GM23248 (cell line): ENCODE measurements around the gene SH3PXD2A. TPM values are rescaled to one million over a fixed set of nuclear protein-coding genes. Genes with fewer than 3 reads are reported as not detected.

ENCODE experiments used
- DNase-seq: peaks from one replicate; pipeline ENCODE4 v3.0.0-alpha.2; 2015
- H2AFZ ChIP-seq: fragments of 200-600 bp; sonication (generic); 2 replicates; pipeline ENCODE4 v1.6.1; 2016; ENCODE audit warnings: antibody characterized with exemption
- H3F3A ChIP-seq: fragments of 200-600 bp; sonication (generic); 2 replicates; pipeline ENCODE4 v1.6.1; 2016; ENCODE audit warnings: mild to moderate bottlenecking, antibody characterized with exemption, mixed run types; ENCODE audit not compliant: insufficient read depth
- H3K27ac ChIP-seq: fragments of 200-600 bp; sonication (generic); 2 replicates; pipeline ENCODE4 v1.5.1; 2016; ENCODE audit warnings: mild to moderate bottlenecking
- H3K27me3 ChIP-seq: fragments of 200-600 bp; sonication (generic); replicated peaks from 2 replicates; pipeline ENCODE4 v1.6.1; 2016; ENCODE audit warnings: mild to moderate bottlenecking; ENCODE audit not compliant: insufficient read depth
- H3K36me3 ChIP-seq: fragments of 200-600 bp; sonication (generic); 2 replicates; pipeline ENCODE4 v1.6.1; 2016; ENCODE audit warnings: low read depth, mild to moderate bottlenecking
- H3K4me1 ChIP-seq: fragments of 200-600 bp; sonication (generic); 2 replicates; pipeline ENCODE4 v1.6.1; 2016; ENCODE audit warnings: mild to moderate bottlenecking; ENCODE audit not compliant: insufficient read depth
- H3K4me2 ChIP-seq: fragments of 200-600 bp; sonication (generic); one replicate; pipeline ENCODE4 v1.6.1; 2016; ENCODE audit warnings: mild to moderate bottlenecking; ENCODE audit not compliant: unreplicated experiment
- H3K4me3 ChIP-seq: fragments of 200-600 bp; sonication (generic); 2 replicates; pipeline ENCODE4 v1.5.1; 2016; ENCODE audit warnings: mild to moderate bottlenecking
- H3K79me2 ChIP-seq: fragments of 200-600 bp; sonication (generic); 2 replicates; pipeline ENCODE4 v1.6.1; 2016; ENCODE audit warnings: mild to moderate bottlenecking; ENCODE audit not compliant: insufficient read depth
- H3K9ac ChIP-seq: fragments of 200-600 bp; sonication (generic); 2 replicates; pipeline ENCODE4 v1.6.1; 2016; ENCODE audit warnings: mild to moderate bottlenecking
- H3K9me2 ChIP-seq: fragments of 200-600 bp; sonication (generic); 2 replicates; pipeline ENCODE4 v1.6.1; 2016; ENCODE audit warnings: mixed run types, mild to moderate bottlenecking, moderate library complexity; ENCODE audit not compliant: insufficient read depth
- H3K9me3 ChIP-seq: fragments of 200-600 bp; sonication (generic); one replicate; pipeline ENCODE4 v1.6.1; 2017; ENCODE audit warnings: low read depth
- H4K20me1 ChIP-seq: fragments of 200-600 bp; sonication (generic); 2 replicates; pipeline ENCODE4 v1.6.0; 2016; ENCODE audit not compliant: insufficient read depth
- EZH2 ChIP-seq: fragments of 200-600 bp; sonication (generic); IDR thresholded peaks from 2 replicates; pipeline ENCODE4 v1.6.1; 2018; ENCODE audit warnings: antibody characterized with exemption, mild to moderate bottlenecking; ENCODE audit not compliant: insufficient read depth, poor library complexity, severe bottlenecking
- EZH2phosphoT487 ChIP-seq: fragments of 200-600 bp; sonication (generic); IDR thresholded peaks from 2 replicates; pipeline ENCODE4 v1.6.1; 2018; ENCODE audit warnings: antibody characterized with exemption, moderate library complexity, mild to moderate bottlenecking, low read depth; ENCODE audit not compliant: insufficient read depth
- WGBS, 2 experiments: methylation state at CpG; one replicate each; pipeline ENCODE4 v1.1.6; 2015 to 2017; ENCODE audit warnings: low lambda C conversion rate in 2 of 2, low coverage in 1 of 2; ENCODE audit errors: missing lambda C conversion rate in 2 of 2; 5-methylcytosine and 5-hydroxymethylcytosine counted together
- in situ Hi-C: fragments of 300-500 bp; cut with MboI; formaldehyde crosslinking; loops from 2 replicates; pipeline ENCODE4 v1.15.0; 2020
- polyA plus RNA-seq: library from polyadenylated mRNA; unstranded; fragments of >200 nt; fragmentation: Nextera tagmentation; extraction: Ambion mirVana; gene quantifications from 2 replicates; pipeline ENCODE4 v1.2.1, GENCODE V29; 2016
- total RNA-seq: library from RNA; depleted of rRNA; stranded (reverse); fragments of >200 nt; shearing (Covaris generic); gene quantifications from 2 replicates; pipeline ENCODE4 v1.2.3, GENCODE V29; 2014

The SH3PXD2A gene
- total and polyA plus RNA-seq, 2 experiments from 2014 or later = 34.0 to 58.0 TPM

DNA sequence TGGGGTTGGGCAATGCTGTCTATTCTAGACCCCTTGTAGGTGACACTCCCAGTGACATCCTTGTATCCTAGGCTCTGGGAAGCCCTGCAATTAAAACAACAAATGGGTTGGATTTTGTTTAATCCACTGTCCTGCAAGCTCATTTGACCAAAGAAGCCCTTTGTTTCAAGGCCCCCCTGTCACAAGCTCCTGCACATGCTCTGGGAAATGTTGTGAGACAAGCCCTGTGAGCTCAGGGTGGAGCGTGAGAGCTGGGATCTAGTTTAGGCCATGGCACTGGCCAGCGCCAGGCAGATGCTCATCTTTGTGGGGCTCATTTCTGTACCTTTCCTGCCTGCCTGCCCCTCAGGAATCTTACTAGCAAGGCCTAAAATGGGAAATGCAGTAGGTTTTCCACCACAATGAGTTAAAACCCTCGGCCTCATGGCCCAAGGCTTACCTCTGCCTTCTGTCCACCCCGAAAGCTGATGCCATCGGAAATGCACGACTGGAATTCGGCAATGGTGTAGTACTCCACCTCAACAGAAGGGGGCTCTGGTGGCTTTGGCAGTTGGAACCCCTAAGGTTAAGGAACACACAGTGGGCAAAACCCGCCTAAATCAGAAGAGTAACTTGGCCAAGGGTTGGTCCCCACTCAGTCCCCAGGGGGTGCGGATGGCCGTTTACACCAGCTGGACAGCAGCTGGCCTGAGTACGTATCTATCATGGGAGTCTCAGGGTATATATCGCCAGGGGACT, 249.8 kb downstream of the SH3PXD2A start:
- 0 out of 2 replicates have a peak, but pooled peaks cover 4% of the 10 kb centered on the region for H3K79me2 ChIP-seq
- peaks cover 31% of the 10 kb centered on the region; the same call in 1 of the 2 replicates for H3K36me3 ChIP-seq
- WGBS, 2 experiments = 59 to 65% methylated on average over 12 of the region's 12 CpGs
- no peak overlapping the region for H3K4me3 ChIP-seq
- H3K27me3 ChIP-seq = no peaks in the 10 kb centered on the region
- DNase-seq = peak; percentile 71
- peak overlapping the region; percentile 21; the same call in 1 of the 2 replicates for H3K9ac ChIP-seq
- no peak for TF ChIP-seq EZH2
- no peak for TF ChIP-seq EZH2phosphoT487
- no peaks in the 10 kb centered on the region for H3K9me3 ChIP-seq
- peaks cover 27% of the 10 kb centered on the region for H3F3A ChIP-seq
- in situ Hi-C loops = no loop called here
- H3K9me2 ChIP-seq = no peaks in the 10 kb centered on the region
- H4K20me1 ChIP-seq = no peaks in the 10 kb centered on the region
- no peak overlapping the region for H3K27ac ChIP-seq
- no peaks in the 10 kb centered on the region for H3K4me1 ChIP-seq
- H2AFZ ChIP-seq = no peak overlapping the region
- no peak overlapping the region for H3K4me2 ChIP-seq

DNA sequence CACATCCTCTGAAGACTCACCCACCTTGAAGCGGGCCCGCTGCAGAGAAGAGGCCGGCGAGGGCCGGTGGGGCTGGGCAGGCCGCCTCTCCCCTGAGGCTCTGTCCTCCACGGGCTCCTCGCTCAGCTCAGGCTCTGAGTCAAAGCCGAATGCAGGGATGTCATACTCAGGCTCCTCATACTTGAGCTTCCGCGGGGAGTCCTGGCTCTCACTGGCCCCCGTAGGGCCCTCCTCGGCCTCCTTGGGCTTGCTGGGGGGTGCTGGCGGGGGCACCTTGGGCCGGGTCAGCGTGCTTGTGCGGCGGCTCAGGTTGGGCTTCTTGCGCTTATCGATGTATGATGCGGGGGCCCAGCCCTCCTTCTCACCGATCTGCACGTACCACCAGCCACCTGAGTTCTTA, 252.0 kb downstream of the SH3PXD2A start:
- Histone ChIP-seq H3K4me3 (no peak overlapping the region), H2AFZ (no peak overlapping the region), H3K27me3 (no peaks in the 10 kb centered on the region), H3K79me2 (0 out of 2 replicates have a peak, but pooled peaks cover 4% of the 10 kb centered on the region), H3K9me2 (no peaks in the 10 kb centered on the region), H3K9me3 (no peaks in the 10 kb centered on the region), H4K20me1 (no peaks in the 10 kb centered on the region), H3K36me3 (peaks cover 13% of the 10 kb centered on the region; the same call in 1 of the 2 replicates), H3K9ac (no peak overlapping the region), H3K4me1 (peaks cover 8% of the 10 kb centered on the region; the same call in 1 of the 2 replicates), H3K27ac (no peak overlapping the region), H3K4me2 (no peak overlapping the region), H3F3A (peaks cover 31% of the 10 kb centered on the region)
- 89 to 91% methylated on average over 19 to 23 of the region's 23 CpGs for WGBS, 2 experiments
- DNase-seq = no peak
- in situ Hi-C loops = loop anchor here (5.0 kb wide), 1 partner anchor 79 kb away; no protein-coding TSS in a partner anchor
- TF ChIP-seq EZH2 (no peak), EZH2phosphoT487 (no peak)

DNA sequence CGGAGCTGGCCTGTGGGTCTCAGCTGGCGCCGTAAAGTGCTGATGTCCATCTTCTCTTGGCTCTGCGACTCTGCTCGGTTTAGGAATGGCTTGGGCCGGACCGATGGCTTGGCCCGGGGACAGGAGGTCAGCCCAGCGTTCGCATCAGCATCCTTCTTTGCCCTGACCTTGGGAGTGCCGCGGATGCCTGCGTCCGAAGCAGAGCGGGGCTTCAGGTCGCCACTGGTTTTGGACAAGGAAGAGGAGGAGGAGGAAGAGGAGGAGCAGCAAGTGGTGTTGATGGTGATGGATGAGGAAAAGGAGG, 252.6 kb downstream of the SH3PXD2A start:
- Histone ChIP-seq H3K9ac (no peak overlapping the region), H2AFZ (no peak overlapping the region), H3K4me2 (no peak overlapping the region), H3F3A (peaks cover 37% of the 10 kb centered on the region), H3K27ac (no peak overlapping the region), H3K27me3 (no peaks in the 10 kb centered on the region), H3K4me3 (no peak overlapping the region), H3K4me1 (peaks cover 8% of the 10 kb centered on the region; the same call in 1 of the 2 replicates), H3K36me3 (peaks cover 13% of the 10 kb centered on the region; the same call in 1 of the 2 replicates), H3K9me2 (no peaks in the 10 kb centered on the region), H3K79me2 (0 out of 2 replicates have a peak, but pooled peaks cover 4% of the 10 kb centered on the region), H3K9me3 (no peaks in the 10 kb centered on the region), H4K20me1 (no peaks in the 10 kb centered on the region)
- in situ Hi-C loops = loop anchor here (5.0 kb wide), 1 partner anchor 79 kb away; no protein-coding TSS in a partner anchor
- WGBS, 2 experiments = 92% methylated on average over 16 of the region's 16 CpGs
- no peak for TF ChIP-seq EZH2
- no peak for TF ChIP-seq EZH2phosphoT487
- DNase-seq = no peak

GRCh38 chr10:103602028-103602851, 253.1 kb downstream of the SH3PXD2A start:
- peaks cover 13% of the 10 kb centered on the region; the same call in 1 of the 2 replicates for H3K36me3 ChIP-seq
- H3K79me2 ChIP-seq = 0 out of 2 replicates have a peak, but pooled peaks cover 4% of the 10 kb centered on the region
- no peak for TF ChIP-seq EZH2
- TF ChIP-seq EZH2phosphoT487 = no peak
- H4K20me1 ChIP-seq = no peaks in the 10 kb centered on the region
- H3K4me1 ChIP-seq = peaks cover 8% of the 10 kb centered on the region; the same call in 1 of the 2 replicates
- H3K9me3 ChIP-seq = no peaks in the 10 kb centered on the region
- H3K27me3 ChIP-seq = no peaks in the 10 kb centered on the region
- no peaks in the 10 kb centered on the region for H3K9me2 ChIP-seq
- no peak overlapping the region for H3K4me3 ChIP-seq
- H2AFZ ChIP-seq = no peak overlapping the region
- DNase-seq = no peak
- WGBS, 2 experiments = 91% methylated on average over 43 to 47 of the region's 47 CpGs
- no peak overlapping the region for H3K4me2 ChIP-seq
- in situ Hi-C loops = loop anchor here (5.0 kb wide), 1 partner anchor 80 kb away; no protein-coding TSS in a partner anchor
- no peak overlapping the region for H3K9ac ChIP-seq
- no peak overlapping the region for H3K27ac ChIP-seq
- H3F3A ChIP-seq = peaks cover 41% of the 10 kb centered on the region
